Measurements from ENCODE around the gene TTYH2.

The TTYH2 gene

GRCh38 chr17:74201948-74202347 lies 11.4 kb upstream of the TTYH2 start:
- TF ChIP-seq CTCF (IDR thresholded peaks at IDR 0.05; ENCODE audit: extremely low read depth, missing control alignments), result no peak
- DNase-seq (ENCODE audit: low spot score), result no peak

GRCh38 chr17:74202938-74203337 lies 10.4 kb upstream of the TTYH2 start:
- DNase-seq (ENCODE audit: low spot score), result no peak
- no peak for TF ChIP-seq CTCF (IDR thresholded peaks at IDR 0.05; ENCODE audit: extremely low read depth, missing control alignments)

GRCh38 chr17:74203439-74204240 lies 9.7 kb upstream of the TTYH2 start, which contains the start of gene RPL38:
Gene RPL38, plus strand, starts transcription at chr17:74203678. Its CDS starts 278 bp downstream, at chr17:74203956.
- peak; percentile 94 for DNase-seq (ENCODE audit: low spot score)
- peak; percentile 92 for TF ChIP-seq CTCF (IDR thresholded peaks at IDR 0.05; ENCODE audit: extremely low read depth, missing control alignments)

GRCh38 chr17:74204474-74204873 lies 8.9 kb upstream of the TTYH2 start:
- DNase-seq (ENCODE audit: low spot score), result no peak
- no peak for TF ChIP-seq CTCF (IDR thresholded peaks at IDR 0.05; ENCODE audit: extremely low read depth, missing control alignments)

- no peak for DNase-seq (ENCODE audit: low spot score)
- no peak for TF ChIP-seq CTCF (IDR thresholded peaks at IDR 0.05; ENCODE audit: extremely low read depth, missing control alignments)
These were observed 8.1 kb upstream of the TTYH2 start for GRCh38 chr17:74205274-74205673.

- DNase-seq (ENCODE audit: low spot score), result no peak
- TF ChIP-seq CTCF (IDR thresholded peaks at IDR 0.05; ENCODE audit: extremely low read depth, missing control alignments), result no peak
These were observed 7.0 kb upstream of the TTYH2 start for GRCh38 chr17:74206332-74206818.
